ENCODE results near the gene ZNF189.

The ZNF189 gene

GRCh38 chr9:101421653-101422065 lies 23.0 kb downstream of the ZNF189 start:
- no peak for DNase-seq

GRCh38 chr9:101427358-101427757 lies 28.7 kb downstream of the ZNF189 start:
- DNase-seq, result no peak

- no peak for DNase-seq
Observed at GRCh38 chr9:101427957-101428655, 29.5 kb downstream of the ZNF189 start.

DNA sequence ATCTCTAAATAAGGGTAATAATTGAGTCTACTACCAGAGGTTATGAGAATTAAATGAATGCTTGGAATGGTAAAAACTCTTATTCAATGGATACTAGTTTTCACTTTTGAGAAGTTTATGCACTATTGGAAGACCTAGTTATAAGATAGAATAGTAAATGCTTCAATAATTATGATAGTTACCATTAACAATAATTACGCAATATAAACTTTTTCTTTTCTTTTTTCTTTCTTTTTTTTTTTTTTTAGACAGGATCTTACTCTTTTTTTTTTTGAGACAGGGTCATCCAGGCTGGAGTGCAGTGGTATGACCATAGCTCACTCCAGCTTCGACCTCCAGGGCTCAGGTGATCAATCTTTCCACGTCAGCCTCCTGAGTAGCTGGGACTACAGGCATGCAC lies 30.3 kb downstream of the ZNF189 start:
- no peak for DNase-seq

- no peak for DNase-seq
Observed at GRCh38 chr9:101429736-101430135, 31.1 kb downstream of the ZNF189 start.

DNA sequence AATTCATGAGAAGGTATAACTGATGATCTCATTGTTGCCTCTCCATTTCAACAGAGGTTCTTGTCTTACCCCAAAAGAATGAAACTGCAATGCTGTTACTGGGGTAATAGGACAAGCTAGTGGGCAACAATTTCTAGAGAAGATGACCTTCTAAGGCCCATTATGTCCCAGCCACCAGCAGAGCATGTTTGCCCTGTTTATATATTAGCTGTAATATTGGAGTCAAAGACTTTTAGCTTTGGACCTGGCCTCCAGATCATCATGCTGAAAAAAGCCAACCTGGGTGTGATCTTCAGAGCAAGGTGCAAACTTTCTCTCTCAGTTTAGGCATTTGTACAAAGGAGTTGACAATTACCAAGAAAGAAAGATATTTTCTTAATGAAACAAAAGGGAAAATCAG lies 33.5 kb downstream of the ZNF189 start:
- DNase-seq, result no peak

DNA sequence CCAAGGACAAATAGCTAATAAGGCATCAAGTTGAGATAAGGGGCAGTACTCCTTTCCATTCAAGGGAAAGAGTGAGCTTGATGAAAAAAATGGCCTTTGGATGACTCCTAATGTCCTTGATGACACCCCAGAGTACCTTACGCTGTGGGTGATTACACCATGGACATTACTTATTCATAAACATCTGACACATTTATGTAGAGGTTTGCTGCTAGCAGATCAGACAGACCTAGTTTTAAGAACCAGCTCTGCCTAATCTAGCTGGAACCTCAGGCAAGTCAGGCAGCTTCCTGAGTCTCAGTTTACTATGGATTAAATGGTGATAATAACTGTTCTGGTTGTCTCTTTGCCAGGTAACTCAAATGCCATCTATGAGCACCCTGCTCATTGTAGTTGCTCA lies 34.1 kb downstream of the ZNF189 start:
- DNase-seq, result no peak

GRCh38 chr9:101433229-101433628 lies 34.6 kb downstream of the ZNF189 start:
- no peak for DNase-seq

GRCh38 chr9:101434998-101435397 lies 36.3 kb downstream of the ZNF189 start:
- DNase-seq, result no peak

- no peak for DNase-seq
Observed at GRCh38 chr9:101435601-101436079, 37.0 kb downstream of the ZNF189 start, which contains the start of gene ALDOB. Gene ALDOB (minus strand): TSS chr9:101435774. CDS start chr9:101430887, 4,887 bp downstream.

- DNase-seq, result no peak
Observed at GRCh38 chr9:101437806-101438232, 39.2 kb downstream of the ZNF189 start.

DNA sequence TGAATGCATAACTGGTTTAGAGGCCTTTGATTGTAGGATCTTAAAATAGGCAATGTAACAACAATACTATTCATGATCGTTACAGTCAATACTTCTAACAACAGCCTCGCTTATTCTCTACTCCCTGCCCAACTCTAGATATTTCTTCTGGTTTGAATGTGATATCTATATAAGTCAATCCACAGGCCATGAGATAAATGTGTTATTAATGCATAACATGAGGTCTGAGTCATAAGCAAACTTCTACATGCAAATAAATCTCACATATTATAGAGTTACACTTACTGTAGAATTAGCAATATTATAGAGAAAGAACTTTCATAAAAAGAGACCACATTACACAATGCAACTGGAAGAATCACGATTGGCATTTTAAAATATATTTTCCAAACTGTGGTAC lies 39.9 kb downstream of the ZNF189 start:
- DNase-seq, result no peak

GRCh38 chr9:101440714-101441230 lies 42.1 kb downstream of the ZNF189 start:
- DNase-seq, result no peak

DNA sequence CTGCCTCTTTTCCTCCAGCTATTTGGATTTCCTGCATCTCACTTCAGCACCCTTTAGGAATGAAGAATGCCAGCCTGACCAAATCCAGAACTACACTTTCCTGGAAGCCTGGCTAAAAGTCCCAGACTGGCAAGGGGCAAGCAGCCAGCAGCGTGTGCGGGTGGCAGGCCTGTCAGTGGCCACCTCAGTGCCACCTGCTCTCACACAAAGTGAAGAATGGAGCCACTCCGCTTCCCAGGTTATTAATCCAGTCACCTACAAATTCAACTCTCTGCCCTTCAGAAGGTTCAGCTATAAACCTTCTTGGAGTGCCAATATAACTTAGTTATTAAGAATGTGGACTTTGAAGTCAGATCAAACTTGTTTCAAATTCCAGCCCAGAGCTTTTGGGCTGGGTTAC lies 43.7 kb downstream of the ZNF189 start:
- DNase-seq, result no peak

DNA sequence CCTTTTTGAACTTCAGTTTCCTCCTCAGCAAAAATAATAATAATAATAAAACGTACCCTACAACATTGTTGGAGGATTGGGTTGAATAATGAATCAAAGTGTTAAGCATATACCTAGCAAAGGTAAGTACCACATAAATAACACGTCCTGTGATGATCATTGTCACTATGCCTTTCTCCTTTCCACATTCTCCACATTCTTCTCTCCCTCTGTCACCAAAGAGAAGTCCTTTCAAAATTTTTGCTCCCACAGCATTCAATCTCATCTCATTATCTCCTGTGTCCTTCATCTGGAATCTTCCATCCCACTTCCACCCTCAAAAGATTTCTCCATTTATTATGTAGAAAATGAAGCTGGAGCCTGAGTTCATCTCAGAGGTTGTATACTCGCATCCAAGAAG lies 44.1 kb downstream of the ZNF189 start:
- DNase-seq, result no peak

GRCh38 chr9:101443364-101443771 lies 44.7 kb downstream of the ZNF189 start:
- no peak for DNase-seq

DNA sequence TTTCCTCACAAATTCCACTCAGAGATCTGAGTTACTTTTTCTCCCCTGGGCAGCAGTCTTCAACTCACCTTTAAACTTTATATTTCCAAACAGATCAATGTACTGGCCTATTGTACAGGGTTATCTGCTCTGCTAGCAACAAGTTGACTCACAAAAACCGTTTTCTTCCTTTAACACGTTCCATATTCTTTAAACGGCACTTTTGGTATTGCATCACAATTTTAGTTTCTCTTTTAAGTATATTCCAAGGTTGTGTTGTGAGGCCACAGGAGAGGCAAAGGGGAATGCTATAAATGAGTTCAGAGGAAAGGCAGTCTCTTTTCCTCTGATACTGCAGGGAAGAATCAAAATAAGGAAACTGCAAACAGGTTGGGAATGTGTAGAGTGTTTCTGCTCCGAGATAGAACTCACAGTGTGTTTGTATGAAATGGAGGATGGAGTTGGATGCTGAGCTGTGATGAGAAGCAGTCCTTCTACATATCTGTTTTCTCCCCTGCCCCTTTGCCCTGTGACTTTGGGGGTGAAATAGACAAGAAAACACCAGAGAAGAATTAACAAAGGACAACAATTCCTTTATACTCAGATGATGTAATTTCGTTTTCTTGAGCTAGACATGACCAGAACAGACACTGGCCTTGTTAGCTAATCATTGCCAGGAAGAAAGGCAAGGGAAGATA lies 46.8 kb downstream of the ZNF189 start:
- DNase-seq, result no peak

- DNase-seq, result no peak
Observed at GRCh38 chr9:101446732-101447131, 48.1 kb downstream of the ZNF189 start.

DNA sequence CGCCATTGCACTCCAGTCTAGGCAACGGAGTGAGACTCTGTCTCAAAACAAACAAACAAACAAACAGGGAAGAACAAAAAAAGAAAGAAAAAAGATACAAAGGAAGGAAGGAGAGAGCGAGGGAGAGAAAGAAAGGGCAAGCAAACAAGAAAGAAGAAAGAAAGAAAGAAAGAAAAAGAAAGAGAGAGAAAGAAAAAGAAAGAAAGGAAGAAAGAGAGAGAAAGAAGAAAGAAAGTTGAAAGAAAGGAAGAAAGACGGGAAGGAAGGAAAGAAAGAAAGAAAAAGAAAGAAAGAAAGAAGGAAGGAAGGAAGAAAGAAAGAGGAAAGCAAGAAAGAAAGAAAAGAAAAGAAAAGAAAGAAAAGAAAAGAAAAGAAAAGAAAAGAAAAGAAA lies 50.0 kb downstream of the ZNF189 start:
- peak in 1 of 2 experiments; percentile 32 for DNase-seq

DNA sequence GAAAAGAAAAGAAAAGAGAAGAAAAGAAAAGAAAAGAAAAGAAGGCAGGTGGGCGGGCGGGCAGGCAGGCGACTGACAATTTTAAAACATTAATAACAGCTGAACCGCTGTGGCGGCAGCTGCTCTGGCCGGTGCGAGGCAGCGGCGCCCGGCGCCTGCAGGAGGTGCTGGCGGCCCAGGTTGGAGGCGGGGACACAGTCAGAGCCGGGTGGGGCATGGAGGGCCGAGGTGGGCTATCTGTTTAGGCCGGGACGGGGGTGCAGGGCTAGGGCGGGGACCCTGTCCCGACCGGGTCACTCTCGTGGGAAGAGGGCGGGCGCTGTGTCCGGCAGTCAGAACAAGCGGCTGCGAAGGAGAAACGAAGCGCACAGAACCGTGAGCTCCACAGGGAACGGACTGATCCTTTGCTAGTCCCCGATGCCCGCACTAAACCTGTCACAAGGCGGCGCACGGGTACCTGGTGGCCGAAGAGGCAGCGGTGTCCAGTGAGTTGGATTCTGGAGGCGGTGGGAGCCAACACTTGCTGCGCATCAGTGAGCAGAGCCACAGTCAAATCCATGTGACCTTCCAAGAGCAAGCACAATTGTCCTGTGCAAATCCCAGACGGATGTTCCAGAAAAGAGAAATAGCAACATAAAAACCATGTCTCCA lies 50.5 kb downstream of the ZNF189 start:
- DNase-seq, result peak; percentile 74 to 78

- no peak for DNase-seq
Observed at GRCh38 chr9:101450931-101451330, 52.3 kb downstream of the ZNF189 start.

DNA sequence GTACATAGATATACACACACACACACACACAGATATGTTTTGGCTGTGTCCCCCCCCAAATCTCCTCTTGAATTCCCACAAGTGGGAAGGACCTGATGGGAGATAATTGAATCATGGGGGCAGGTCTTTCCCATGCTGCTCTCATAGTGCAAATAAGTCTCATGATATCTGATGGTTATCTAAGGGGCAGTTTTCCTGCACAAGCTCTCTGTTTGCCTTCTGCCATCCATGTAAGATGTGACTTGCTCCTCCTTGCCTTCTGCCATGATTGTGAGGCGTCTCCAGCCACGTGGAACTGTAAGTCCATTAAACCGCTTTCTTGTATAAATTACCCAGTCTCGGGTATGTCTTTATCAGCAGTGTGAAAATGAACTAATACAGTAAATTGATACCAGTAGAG lies 52.8 kb downstream of the ZNF189 start:
- no peak for DNase-seq

DNA sequence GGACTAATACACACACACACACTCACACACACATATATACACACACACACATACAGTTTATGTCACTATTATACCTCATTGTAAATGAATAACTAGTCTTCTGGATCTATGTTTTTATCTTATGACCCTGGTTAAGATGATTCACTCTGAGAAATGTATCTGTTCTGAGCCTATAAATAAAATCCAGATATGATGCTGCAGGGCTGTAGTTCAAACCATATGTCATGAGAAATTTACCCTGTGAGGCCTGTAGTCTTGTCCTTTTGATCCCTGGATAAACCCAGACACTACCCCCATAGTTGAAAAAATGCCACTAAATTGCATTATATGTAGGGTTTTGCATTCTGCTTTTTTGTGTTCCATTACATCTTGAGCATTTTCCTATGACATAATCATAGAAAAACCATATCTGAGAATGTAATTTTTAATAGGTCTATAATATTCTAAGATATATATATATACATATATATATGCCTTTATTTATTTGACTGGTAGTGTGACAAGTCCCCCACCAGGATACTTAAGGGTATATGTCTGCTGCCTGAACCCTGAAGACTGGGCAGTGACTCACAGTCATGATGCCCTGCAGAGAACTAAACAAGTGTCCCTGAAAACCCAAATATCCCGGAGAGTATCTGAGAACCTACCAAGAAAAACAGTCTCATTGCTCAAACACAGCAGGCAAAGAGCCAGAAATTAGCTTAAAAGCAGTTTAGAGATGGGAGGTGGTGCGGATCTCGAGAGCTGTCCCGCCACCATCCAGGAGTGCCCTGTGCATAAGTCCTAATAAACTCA lies 55.3 kb downstream of the ZNF189 start:
- DNase-seq, result no peak
